H1 (cell line): ENCODE results near the gene ME3.

ENCODE experiments used
- EZH2 ChIP-seq: fragments of 200-600 bp; sonication (generic); IDR thresholded peaks from 2 replicates; pipeline ENCODE4 v1.7.1; 2012; ENCODE audit warnings: low read depth, mild to moderate bottlenecking, moderate library complexity, low read length, inconsistent platforms; ENCODE audit not compliant: severe bottlenecking
- SP2 ChIP-seq: IDR thresholded peaks from 2 replicates; pipeline ENCODE4 v1.6.1; 2012; ENCODE audit warnings: mild to moderate bottlenecking, low read length, inconsistent platforms
- SRF ChIP-seq: IDR thresholded peaks from 2 replicates; pipeline ENCODE4 v1.6.1; 2011; ENCODE audit warnings: mild to moderate bottlenecking, low read depth, low read length, moderate library complexity
- SUZ12 ChIP-seq: fragments of 200-600 bp; sonication (generic); IDR thresholded peaks from 2 replicates; pipeline ENCODE4 v1.6.1; 2012; ENCODE audit warnings: mild to moderate bottlenecking, inconsistent platforms, low read length, moderate library complexity, mixed read lengths
- TF ChIP-seq, protein P1 (sequence below), 3 experiments: IDR thresholded peaks; 1 replicate in 2 of 3; 2 replicates in 1 of 3; pipeline versions ENCODE4 v1.5.1 to v1.6.1; 2011; ENCODE audit warnings: low read length in 3 of 3, mild to moderate bottlenecking in 3 of 3, inconsistent platforms in 2 of 3, low read depth in 1 of 3, moderate library complexity in 1 of 3; ENCODE audit not compliant: insufficient read depth in 1 of 3; ENCODE audit errors: control extremely low read depth in 1 of 3
- TF ChIP-seq, protein P2 (sequence below): IDR thresholded peaks from 2 replicates; pipeline ENCODE4 v1.6.1; 2012; ENCODE audit warnings: inconsistent platforms

DNA sequence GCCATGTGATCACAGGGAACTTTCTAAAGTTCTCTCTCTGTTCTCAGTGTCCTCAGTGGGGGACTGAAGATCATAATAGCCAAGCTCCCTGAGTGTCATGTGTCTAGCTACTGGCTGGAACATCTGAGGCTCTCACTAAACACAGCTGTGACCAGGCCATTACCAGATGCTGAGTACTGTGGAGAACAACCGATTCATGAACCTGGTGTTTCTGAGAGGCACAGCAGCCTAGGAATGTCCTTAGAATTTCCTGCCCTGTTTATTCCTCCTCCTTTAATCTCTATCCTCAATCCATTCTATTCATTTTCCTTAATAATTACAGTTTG, 93.0 kb downstream of the ME3 start:
- TF ChIP-seq, protein P1, sequence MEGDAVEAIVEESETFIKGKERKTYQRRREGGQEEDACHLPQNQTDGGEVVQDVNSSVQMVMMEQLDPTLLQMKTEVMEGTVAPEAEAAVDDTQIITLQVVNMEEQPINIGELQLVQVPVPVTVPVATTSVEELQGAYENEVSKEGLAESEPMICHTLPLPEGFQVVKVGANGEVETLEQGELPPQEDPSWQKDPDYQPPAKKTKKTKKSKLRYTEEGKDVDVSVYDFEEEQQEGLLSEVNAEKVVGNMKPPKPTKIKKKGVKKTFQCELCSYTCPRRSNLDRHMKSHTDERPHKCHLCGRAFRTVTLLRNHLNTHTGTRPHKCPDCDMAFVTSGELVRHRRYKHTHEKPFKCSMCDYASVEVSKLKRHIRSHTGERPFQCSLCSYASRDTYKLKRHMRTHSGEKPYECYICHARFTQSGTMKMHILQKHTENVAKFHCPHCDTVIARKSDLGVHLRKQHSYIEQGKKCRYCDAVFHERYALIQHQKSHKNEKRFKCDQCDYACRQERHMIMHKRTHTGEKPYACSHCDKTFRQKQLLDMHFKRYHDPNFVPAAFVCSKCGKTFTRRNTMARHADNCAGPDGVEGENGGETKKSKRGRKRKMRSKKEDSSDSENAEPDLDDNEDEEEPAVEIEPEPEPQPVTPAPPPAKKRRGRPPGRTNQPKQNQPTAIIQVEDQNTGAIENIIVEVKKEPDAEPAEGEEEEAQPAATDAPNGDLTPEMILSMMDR (IDR thresholded peaks at IDR 0.05; ENCODE audit: control extremely low read depth in 1 of 3, insufficient read depth in 1 of 3, low read depth in 1 of 3, low read length in 3 of 3): no peak
- TF ChIP-seq EZH2: no peak
- no peak for TF ChIP-seq SRF
- TF ChIP-seq SUZ12: no peak
- no peak for TF ChIP-seq SP2
- TF ChIP-seq, protein P2, sequence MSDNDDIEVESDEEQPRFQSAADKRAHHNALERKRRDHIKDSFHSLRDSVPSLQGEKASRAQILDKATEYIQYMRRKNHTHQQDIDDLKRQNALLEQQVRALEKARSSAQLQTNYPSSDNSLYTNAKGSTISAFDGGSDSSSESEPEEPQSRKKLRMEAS: no peak
